ENCODE data around the gene TMEM123.

GRCh38 chr11:102384419-102385079, 68.0 kb downstream of the TMEM123 start:
- no peak for TF ChIP-seq ARNTL (CRISPR knock-in tag; IDR thresholded peaks at IDR 0.05; ENCODE audit: borderline replicate concordance, low read depth)
- TF ChIP-seq ZC3H10 (CRISPR knock-in tag; IDR thresholded peaks at IDR 0.05), result no peak
- TF ChIP-seq ISL1 (CRISPR knock-in tag; IDR thresholded peaks at IDR 0.05), result no peak
- no peak for TF ChIP-seq OSR1 (CRISPR knock-in tag; IDR thresholded peaks at IDR 0.05)
- TF ChIP-seq ZFP3 (CRISPR knock-in tag; IDR thresholded peaks at IDR 0.05), result no peak
- no peak for TF ChIP-seq PATZ1 (CRISPR knock-in tag; IDR thresholded peaks at IDR 0.05; ENCODE audit: borderline replicate concordance)
